OCI-LY7 (cell line): ENCODE measurements around the gene CAPRIN2. TPM values are rescaled to one million over a fixed set of nuclear protein-coding genes. Genes with fewer than 3 reads are reported as not detected.

ENCODE experiments used
- BruUV-seq: library from RNA; stranded (reverse); fragments of 400-500 nt; replicated peaks from 2 replicates; lab custom pipeline; 2021; lab: Mats Ljungman, UMichigan
- CTCF ChIA-PET: fragments of 300-600 bp; sonication (Branson Sonifier 250); formaldehyde crosslinking; loops from one replicate; lab custom pipeline; 2022; ENCODE audit warnings: antibody characterized with exemption; ENCODE audit not compliant: unreplicated experiment; lab: Charles Lee
- POLR2A ChIA-PET: fragments of 300-600 bp; sonication (Branson Sonifier 250); formaldehyde crosslinking; loops from one replicate; lab custom pipeline; 2022; ENCODE audit warnings: antibody characterized with exemption; lab: Charles Lee
- DNase-seq: peaks from one replicate; pipeline ENCODE4 v3.0.0-alpha.2; 2015; ENCODE audit warnings: low spot score
- H2AFZ ChIP-seq: fragments of 200-600 bp; sonication (generic), shearing (Covaris generic); 2 replicates; pipeline ENCODE4 v1.6.1; 2014; ENCODE audit warnings: mild to moderate bottlenecking, antibody characterized with exemption, low read length, moderate library complexity
- H3K27ac ChIP-seq: fragments of 200-600 bp; sonication (generic); 2 replicates; pipeline ENCODE4 v1.5.1; 2014; ENCODE audit warnings: mixed run types, low read depth, mild to moderate bottlenecking, moderate library complexity, low read length, inconsistent platforms; ENCODE audit not compliant: poor library complexity, severe bottlenecking
- H3K36me3 ChIP-seq: fragments of 200-600 bp; sonication (generic); 2 replicates; pipeline ENCODE4 v1.6.1; 2014; ENCODE audit warnings: mild to moderate bottlenecking, antibody characterized with exemption, low read length, moderate library complexity, mixed read lengths; ENCODE audit not compliant: insufficient read depth
- H3K4me1 ChIP-seq: fragments of 200-600 bp; sonication (generic); 2 replicates; pipeline ENCODE4 v1.5.1; 2014; ENCODE audit warnings: mild to moderate bottlenecking, low read length; ENCODE audit not compliant: insufficient read depth, poor library complexity, severe bottlenecking
- H3K4me2 ChIP-seq: fragments of 200-600 bp; sonication (generic); 2 replicates; pipeline ENCODE4 v1.6.1; 2014; ENCODE audit warnings: mild to moderate bottlenecking, low read length
- H3K4me3 ChIP-seq: fragments of 200-600 bp; sonication (generic); 2 replicates; pipeline ENCODE4 v1.5.1; 2014; ENCODE audit warnings: mild to moderate bottlenecking, low read depth, low read length; ENCODE audit not compliant: poor library complexity, severe bottlenecking
- H3K79me2 ChIP-seq: fragments of 200-600 bp; sonication (generic); 2 replicates; pipeline ENCODE4 v1.6.1; 2016; ENCODE audit warnings: low read depth, mild to moderate bottlenecking, low read length, moderate library complexity, mixed read lengths; ENCODE audit not compliant: insufficient read depth
- H3K9me2 ChIP-seq: fragments of 200-600 bp; sonication (generic); 2 replicates; pipeline ENCODE4 v1.6.1; 2016; ENCODE audit warnings: mild to moderate bottlenecking, low read length, mixed read lengths; ENCODE audit not compliant: insufficient read depth
- H3K9me3 ChIP-seq: fragments of 200-600 bp; sonication (generic); 2 replicates; pipeline ENCODE4 v1.6.1; 2014; ENCODE audit warnings: mild to moderate bottlenecking, mixed run types, low read length, mixed read lengths
- H4K20me1 ChIP-seq: fragments of 200-600 bp; sonication (generic); 2 replicates; pipeline ENCODE4 v1.6.1; 2014; ENCODE audit warnings: mild to moderate bottlenecking, antibody characterized with exemption, low read length, moderate library complexity, mixed read lengths; ENCODE audit not compliant: insufficient read depth
- CTCF ChIP-seq: fragments of 200-600 bp; sonication (generic); conservative IDR thresholded peaks from 2 replicates; pipeline ENCODE4 v1.5.1; 2014; ENCODE audit warnings: mild to moderate bottlenecking, antibody characterized with exemption, low read length, moderate library complexity, mixed read lengths
- EZH2phosphoT487 ChIP-seq: fragments of 200-600 bp; sonication (generic); IDR thresholded peaks from 2 replicates; pipeline ENCODE4 v1.6.1; 2018; ENCODE audit warnings: low read depth, borderline replicate concordance, mild to moderate bottlenecking, mixed run types, antibody characterized with exemption, low read length, moderate library complexity, mixed read lengths
- intact Hi-C: fragments of 100-400 bp; cut with micrococcal nuclease; formaldehyde crosslinking; loops from one replicate; pipeline ENCODE4 v1.10.0; 2022; ENCODE audit not compliant: unreplicated experiment
- total RNA-seq, 2 experiments: library from RNA; depleted of rRNA in 1 of 2; stranded (reverse); fragments of >200 nt in 1 of 2; shearing (Covaris generic) in 1 of 2; gene quantifications; 2 replicates each; pipeline ENCODE4 v1.2.3, GENCODE V29; 2014 to 2022

Gene CAPRIN2
- total RNA-seq, 2 experiments from 2014 or later: 21.7 to 23.7 TPM

- no peaks in the 10 kb centered on the region for H4K20me1 ChIP-seq
- no peak for DNase-seq
- POLR2A ChIA-PET: no interaction called here
- H3K36me3 ChIP-seq: no peaks in the 10 kb centered on the region
- H3K4me1 ChIP-seq: no peaks in the 10 kb centered on the region
- H3K4me2 ChIP-seq: no peak overlapping the region
- H3K9me3 ChIP-seq: no peaks in the 10 kb centered on the region
- no peak overlapping the region for H3K4me3 ChIP-seq
- CTCF ChIA-PET: no interaction called here
- intact Hi-C loops: no loop called here
- H3K27ac ChIP-seq: no peak overlapping the region
- no peak for TF ChIP-seq CTCF
- TF ChIP-seq EZH2phosphoT487: no peak
- no peaks in the 10 kb centered on the region for H3K9me2 ChIP-seq
- BruUV-seq: no TSS peak
- no peak overlapping the region for H2AFZ ChIP-seq
- no peaks in the 10 kb centered on the region for H3K79me2 ChIP-seq
These were observed 15.1 kb upstream of the CAPRIN2 start for GRCh38 chr12:30769802-30770201.

- Histone ChIP-seq H3K79me2 (no peaks in the 10 kb centered on the region), H3K4me1 (no peaks in the 10 kb centered on the region), H3K4me2 (no peak overlapping the region), H2AFZ (no peak overlapping the region), H3K9me3 (no peaks in the 10 kb centered on the region), H3K27ac (no peak overlapping the region), H4K20me1 (no peaks in the 10 kb centered on the region), H3K4me3 (no peak overlapping the region), H3K36me3 (no peaks in the 10 kb centered on the region), H3K9me2 (no peaks in the 10 kb centered on the region)
- ChIA-PET CTCF (no interaction called here), POLR2A (interaction anchor here (0.8 kb wide), 1 partner anchor 19 kb away, joined by 3 read pairs; no protein-coding TSS in a partner anchor)
- DNase-seq: no peak
- intact Hi-C loops: no loop called here
- TF ChIP-seq CTCF (no peak), EZH2phosphoT487 (no peak)
- no TSS peak for BruUV-seq
These were observed 9.5 kb upstream of the CAPRIN2 start for GRCh38 chr12:30764251-30764650.

- H2AFZ ChIP-seq: no peak overlapping the region
- H3K36me3 ChIP-seq: no peaks in the 10 kb centered on the region
- CTCF ChIA-PET: interaction anchor here (0.5 kb wide), 1 partner anchor 974 kb away, joined by 3 read pairs; no protein-coding TSS in a partner anchor
These were observed 8.3 kb upstream of the CAPRIN2 start for GRCh38 chr12:30763053-30763452.

More at GRCh38 chr12:30763053-30763452, 8.3 kb upstream of the CAPRIN2 start:
- DNase-seq: no peak
- intact Hi-C loops: no loop called here
- Histone ChIP-seq H4K20me1 (no peaks in the 10 kb centered on the region), H3K9me2 (no peaks in the 10 kb centered on the region), H3K9me3 (no peaks in the 10 kb centered on the region), H3K79me2 (no peaks in the 10 kb centered on the region), H3K4me2 (no peak overlapping the region), H3K27ac (no peak overlapping the region), H3K4me1 (no peaks in the 10 kb centered on the region), H3K4me3 (no peak overlapping the region)
- POLR2A ChIA-PET: no interaction called here
- TF ChIP-seq CTCF: no peak
- TF ChIP-seq EZH2phosphoT487: no peak
- no TSS peak for BruUV-seq
